Ascending aorta (tissue), 2 donors: ENCODE results near the gene ILK. TPM values are rescaled to one million over a fixed set of nuclear protein-coding genes. Genes with fewer than 3 reads are reported as not detected.

Experiments
- DNase-seq, 2 donors: peaks; one replicate each; pipeline ENCODE4 v3.0.0-alpha.2; 2019; ENCODE audit warnings: low spot score in 2 of 2
- H3K27ac ChIP-seq, 2 donors: fragments of 200-600 bp; sonication (generic); one replicate each; pipeline ENCODE4 v1.5.1; 2016 to 2017; ENCODE audit warnings: mild to moderate bottlenecking in 1 of 2
- H3K27me3 ChIP-seq: fragments of 200-600 bp; sonication (generic); one replicate; pipeline ENCODE4 v1.5.1; 2017
- H3K36me3 ChIP-seq, 2 donors: fragments of 200-600 bp; sonication (generic); one replicate each; pipeline ENCODE4 v1.5.1; 2016
- H3K4me1 ChIP-seq, 2 donors: fragments of 200-600 bp; sonication (generic); one replicate each; pipeline ENCODE4 v1.5.1; 2016 to 2017; ENCODE audit warnings: mild to moderate bottlenecking in 1 of 2
- H3K4me3 ChIP-seq, 2 donors: fragments of 200-600 bp; sonication (generic); one replicate each; pipeline ENCODE4 v1.5.1; 2016 to 2017; ENCODE audit warnings: mild to moderate bottlenecking in 1 of 2
- H3K9me3 ChIP-seq, 2 donors: fragments of 200-600 bp; sonication (generic); one replicate each; pipeline ENCODE4 v1.5.1; 2016
- CTCF ChIP-seq, 3 experiments: fragments of 200-600 bp in 2 of 3; fragments of 450-650 bp in 1 of 3; sonication (generic) in 2 of 3; IDR thresholded peaks; one replicate each; pipeline ENCODE4 v1.5.1; 2016 to 2019; ENCODE audit warnings: antibody characterized with exemption in 3 of 3, mild to moderate bottlenecking in 1 of 3, moderate library complexity in 1 of 3
- intact Hi-C: fragments of 100-400 bp; cut with DNase I; formaldehyde crosslinking; loops from one replicate; pipeline ENCODE4 v1.15.1; 2023
- total RNA-seq: library from RNA; depleted of rRNA; stranded (reverse); fragments of >200 nt; gene quantifications from one replicate; pipeline ENCODE4 v1.1.0, GENCODE V29; 2016

ILK gene
- total RNA-seq, 1 donor from 2014 or later: 183 TPM

DNA sequence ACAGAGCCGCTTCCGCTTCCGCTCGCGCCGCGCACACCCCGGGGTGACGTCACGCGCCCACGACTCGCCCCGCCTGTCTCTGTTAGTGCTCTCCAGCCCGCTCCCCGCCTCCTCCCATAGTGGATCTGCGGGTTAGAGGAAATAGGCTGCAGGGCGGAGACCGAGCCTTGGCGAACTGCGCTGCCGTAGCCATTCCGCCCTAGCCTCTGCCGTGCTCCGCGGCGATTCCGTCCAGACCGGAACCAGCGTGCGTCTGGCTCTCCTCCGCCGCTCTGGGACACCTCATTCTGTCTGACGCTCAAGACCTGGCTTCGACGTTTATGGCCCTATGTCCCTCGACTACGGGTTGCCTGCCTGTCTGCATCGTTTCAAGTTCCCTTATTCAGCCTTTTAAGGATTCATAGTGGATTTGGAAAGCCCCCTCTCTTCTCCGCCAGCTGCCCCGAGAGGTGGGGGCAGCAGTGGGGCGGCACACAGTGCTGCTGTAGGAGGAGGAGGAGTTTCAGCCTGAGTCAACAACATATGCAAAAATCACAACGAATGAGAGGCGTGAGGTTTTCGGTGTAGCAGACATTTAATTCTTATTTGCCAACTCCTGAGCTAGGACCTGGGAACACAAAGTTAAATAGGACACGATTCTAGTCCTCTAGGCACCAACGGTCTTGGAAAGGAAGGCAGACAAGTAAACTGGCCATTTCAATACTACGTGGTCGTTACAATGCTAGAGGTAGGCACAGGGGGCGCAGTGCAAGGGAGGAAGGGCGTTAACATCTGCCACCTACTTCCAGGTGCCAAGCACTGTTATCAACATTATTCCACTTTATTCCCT is 8.9 kb downstream of the ILK start, which contains the start of gene TAF10:
TSS of gene TAF10 (minus strand) at position 4 of the 829 bp plus-strand sequence. CDS start 27 bp downstream, outside the sequence.
- Histone ChIP-seq H3K27ac (peak within 1 kb of the TSS; percentile 95 to 97), H3K4me3 (peak within 1 kb of the TSS; percentile 76 to 95), H3K36me3 (peaks cover 45 to 56% of the 10 kb centered on the region in 2 donors), H3K9me3 (no peaks in the 10 kb centered on the region), H3K4me1 (peaks cover 18 to 37% of the 10 kb centered on the region in 2 donors), H3K27me3 (no peaks in the 10 kb centered on the region)
- TF ChIP-seq CTCF (IDR thresholded peaks at IDR 0.05): peak in 2 of 3 experiments; percentile 43 to 47
- DNase-seq: peak; percentile 95 to 99
- intact Hi-C loops: loop anchor here (2.0 to 5.0 kb wide), 3 partner anchors 42 to 375 kb away; partner anchors contain the start of genes CNGA4 and DCHS1

DNA sequence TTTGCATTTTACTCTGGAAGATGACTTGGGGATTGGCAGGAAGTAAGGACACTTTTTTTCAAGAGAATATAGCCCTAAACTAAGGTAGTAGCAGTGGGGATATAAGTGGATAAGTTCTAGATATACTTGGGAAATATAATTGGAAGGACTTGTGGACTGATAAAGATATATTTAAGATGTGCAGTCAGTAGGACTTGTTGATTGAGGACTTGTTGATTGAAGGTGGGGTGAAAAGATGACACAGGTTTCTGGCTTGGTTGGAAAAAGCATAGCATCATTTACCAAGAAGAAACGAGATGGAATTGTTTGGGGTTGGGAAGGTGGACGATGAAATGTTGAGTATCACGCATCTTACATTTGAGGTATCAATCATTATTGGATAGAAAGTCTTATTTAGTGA is 9.9 kb downstream of the ILK start:
- DNase-seq: no peak
- no peaks in the 10 kb centered on the region for H3K27me3 ChIP-seq
- H3K27ac ChIP-seq: peak overlapping the region; percentile 95 to 97
- H3K4me1 ChIP-seq: peaks cover 11 to 38% of the 10 kb centered on the region in 2 donors
- no peaks in the 10 kb centered on the region for H3K9me3 ChIP-seq
- no peak for TF ChIP-seq CTCF (IDR thresholded peaks at IDR 0.05)
- H3K36me3 ChIP-seq: peaks cover 39 to 46% of the 10 kb centered on the region in 2 donors
- intact Hi-C loops: loop anchor here (2.0 to 5.0 kb wide), 3 partner anchors 41 to 376 kb away; partner anchors contain the start of genes CNGA4 and DCHS1
- no peak overlapping the region for H3K4me3 ChIP-seq

- Histone ChIP-seq H3K36me3 (peaks cover 30 to 37% of the 10 kb centered on the region in 2 donors), H3K27ac (peak overlapping the region; percentile 23 to 97)
These were observed 10.9 kb downstream of the ILK start for GRCh38 chr11:6614446-6614845.

DNA sequence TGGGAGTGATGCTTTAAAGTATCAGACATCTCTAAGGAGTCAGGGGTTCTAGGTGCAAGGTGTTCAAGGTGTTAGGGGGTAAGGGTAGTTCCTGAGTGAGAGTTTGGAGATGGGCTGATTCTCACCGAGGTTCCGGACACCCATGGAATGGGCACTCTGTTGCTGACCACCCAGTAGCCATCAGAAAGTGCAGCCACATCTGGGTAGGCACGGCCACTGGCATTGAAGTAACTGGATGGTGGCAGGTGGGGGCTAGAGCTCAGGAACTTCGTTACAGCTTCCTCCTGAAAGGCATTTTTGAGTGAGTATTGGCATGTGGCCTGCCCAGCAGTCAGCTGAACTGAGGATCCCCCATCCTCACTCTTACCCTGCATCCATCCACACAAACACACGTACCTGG is 11.5 kb downstream of the ILK start:
- Histone ChIP-seq H3K36me3 (peaks cover 24 to 31% of the 10 kb centered on the region in 2 donors), H3K9me3 (no peaks in the 10 kb centered on the region), H3K4me1 (peaks cover 6 to 30% of the 10 kb centered on the region in 2 donors), H3K27ac (peak overlapping the region; percentile 23 to 97), H3K27me3 (no peaks in the 10 kb centered on the region), H3K4me3 (no peak overlapping the region)
- no peak for TF ChIP-seq CTCF (IDR thresholded peaks at IDR 0.05)
- intact Hi-C loops: no loop called here
- DNase-seq: peak in 1 of 2 donors; percentile 58

More at GRCh38 chr11:6614446-6614845, 10.9 kb downstream of the ILK start:
- peak in 1 of 2 donors; percentile 52 for DNase-seq
- no peaks in the 10 kb centered on the region for H3K27me3 ChIP-seq
- peaks cover 6 to 29% of the 10 kb centered on the region in 2 donors for H3K4me1 ChIP-seq
- H3K4me3 ChIP-seq: no peak overlapping the region
- intact Hi-C loops: loop anchor here (5.0 kb wide), 2 partner anchors 297 to 377 kb away; partner anchors contain the start of gene CNGA4
- no peaks in the 10 kb centered on the region for H3K9me3 ChIP-seq
- no peak for TF ChIP-seq CTCF (IDR thresholded peaks at IDR 0.05)

DNA sequence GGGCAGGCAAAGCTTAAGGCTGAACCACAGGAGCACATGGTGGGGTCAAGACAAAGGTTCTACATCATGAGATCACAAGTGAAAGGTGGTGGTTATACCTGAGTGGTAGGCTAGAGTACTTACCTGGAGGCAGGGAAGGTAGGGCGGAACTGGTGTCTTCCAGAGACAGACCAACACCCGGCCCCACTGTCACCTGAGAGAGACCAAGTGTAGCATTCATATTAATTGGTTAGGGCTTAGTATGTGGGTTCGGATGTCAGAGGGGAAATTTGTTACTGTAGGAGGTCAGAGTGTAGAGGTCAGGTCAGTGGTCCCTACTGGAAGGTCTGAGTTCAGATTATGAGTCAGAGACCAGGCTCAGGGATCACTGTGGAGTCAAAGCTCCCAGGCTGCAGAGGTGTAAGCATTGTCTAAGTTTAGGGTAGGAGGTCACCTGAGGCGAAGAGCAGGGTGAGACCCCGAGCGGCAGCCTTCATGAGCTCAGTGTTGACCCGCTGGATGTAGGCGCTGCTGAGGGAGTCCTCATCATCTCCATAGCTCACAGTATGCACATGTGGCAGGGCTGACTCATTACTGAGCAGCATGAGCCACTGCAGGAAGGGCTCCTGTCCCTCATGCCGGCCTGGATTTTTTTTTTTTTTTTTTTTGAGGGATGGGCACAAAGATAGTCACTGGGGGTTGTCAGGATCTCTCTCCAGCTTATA is 12.5 kb downstream of the ILK start:
- Histone ChIP-seq H3K27ac (peak overlapping the region in 1 of 2 donors; percentile 10), H3K4me1 (peaks cover 6 to 26% of the 10 kb centered on the region in 2 donors), H3K4me3 (no peak overlapping the region), H3K36me3 (peaks cover 14 to 21% of the 10 kb centered on the region in 2 donors), H3K9me3 (no peaks in the 10 kb centered on the region), H3K27me3 (no peaks in the 10 kb centered on the region)
- TF ChIP-seq CTCF (IDR thresholded peaks at IDR 0.05): no peak
- intact Hi-C loops: no loop called here
- peak in 1 of 2 donors; percentile 60 for DNase-seq
